CD4-positive, alpha-beta T cell (primary cell): Measurements from ENCODE around the gene NAPG. TPM values are rescaled to one million over a fixed set of nuclear protein-coding genes. Genes with fewer than 3 reads are reported as not detected.

Source experiments
- ATAC-seq: fragments of 200-7000 bp; cut with Tn5 transposase; one replicate; pipeline ENCODE4 v1.10.0; 2022; ENCODE audit warnings: mild to moderate bottlenecking; ENCODE audit not compliant: poor library complexity
- CTCF ChIA-PET: fragments of 350-600 bp; sonication (Branson Sonifier 250); formaldehyde crosslinking; loops from one replicate; lab custom pipeline; 2021; ENCODE audit warnings: antibody characterized with exemption, inconsistent platforms; lab: Charles Lee
- POLR2A ChIA-PET: fragments of 350-600 bp; sonication (Branson Sonifier 250); formaldehyde crosslinking; loops from one replicate; lab custom pipeline; 2021; ENCODE audit warnings: antibody characterized with exemption, inconsistent platforms; lab: Charles Lee
- DNase-seq, 14 experiments: peaks; one replicate each; pipeline ENCODE4 v3.0.0-alpha.2; 2013 to 2020; ENCODE audit warnings: mixed read lengths in 2 of 14
- H3K27ac ChIP-seq, 2 donors: one replicate each; pipeline versions ENCODE4 v1.5.1 to v1.7.0; 2013; ENCODE audit warnings: low read length in 2 of 2, low read depth in 1 of 2, mild to moderate bottlenecking in 1 of 2
- H3K27me3 ChIP-seq, 2 experiments: 1 replicate in 1 of 2; 2 replicates in 1 of 2; pipeline versions ENCODE4 v1.6.1 to v1.7.0; 2013; ENCODE audit warnings: low read length in 2 of 2, control low read depth in 1 of 2, mild to moderate bottlenecking in 1 of 2, moderate library complexity in 1 of 2; ENCODE audit not compliant: insufficient read depth in 2 of 2, control insufficient read depth in 1 of 2
- H3K36me3 ChIP-seq: one replicate; pipeline ENCODE4 v1.6.1; 2013; ENCODE audit warnings: low read length, control low read depth; ENCODE audit not compliant: insufficient read depth
- H3K4me1 ChIP-seq: one replicate; pipeline ENCODE4 v1.6.1; 2013; ENCODE audit warnings: low read length, control low read depth; ENCODE audit not compliant: insufficient read depth
- H3K4me3 ChIP-seq: one replicate; pipeline ENCODE4 v1.5.1; 2013; ENCODE audit warnings: mild to moderate bottlenecking, low read length, moderate library complexity
- H3K9me3 ChIP-seq, 2 experiments: 1 replicate in 1 of 2; 2 replicates in 1 of 2; pipeline versions ENCODE4 v1.6.1 to v1.7.0; 2013; ENCODE audit warnings: low read length in 2 of 2, mild to moderate bottlenecking in 2 of 2, control low read depth in 1 of 2, moderate library complexity in 1 of 2; ENCODE audit not compliant: control insufficient read depth in 1 of 2, insufficient read depth in 1 of 2
- H3K27ac Mint-ChIP-seq: one replicate; pipeline ENCODE4 v1.8.0; 2020; ENCODE audit warnings: mixed read lengths
- H3K27me3 Mint-ChIP-seq: one replicate; pipeline ENCODE4 v1.8.0; 2021; ENCODE audit warnings: mixed read lengths
- H3K36me3 Mint-ChIP-seq: one replicate; pipeline ENCODE4 v1.8.0; 2021; ENCODE audit warnings: low read depth, mixed read lengths
- H3K4me1 Mint-ChIP-seq: one replicate; pipeline ENCODE4 v1.8.0; 2021; ENCODE audit warnings: low read depth, mixed read lengths
- H3K4me3 Mint-ChIP-seq: one replicate; pipeline ENCODE4 v1.8.0; 2020; ENCODE audit warnings: mild to moderate bottlenecking, mixed read lengths
- H3K9me3 Mint-ChIP-seq: one replicate; pipeline ENCODE4 v1.8.0; 2020; ENCODE audit warnings: mixed read lengths
- CTCF ChIP-seq: fragments of 200-600 bp; IDR thresholded peaks from one replicate; pipeline ENCODE4 v1.8.0; 2022; ENCODE audit warnings: antibody characterized with exemption, mild to moderate bottlenecking
- intact Hi-C, 2 experiments: fragments of 100-400 bp; cut with DNase I in 1 of 2; cut with micrococcal nuclease in 1 of 2; formaldehyde crosslinking; loops; one replicate each; pipeline versions ENCODE4 v1.15.1 to v1.9.0; 2023 to 2025; cut with DNase I, micrococcal nuclease
- total RNA-seq, 174 experiments: library from RNA in 2 of 174; stranded (reverse) in 2 of 174; gene quantifications; one replicate each; pipeline ENCODE4 v1.2.3 and lab custom pipeline; 2021 to 2026

NAPG gene
- total RNA-seq, 2 experiments from 2014 or later, result 25.9 to 27.3 TPM

DNA sequence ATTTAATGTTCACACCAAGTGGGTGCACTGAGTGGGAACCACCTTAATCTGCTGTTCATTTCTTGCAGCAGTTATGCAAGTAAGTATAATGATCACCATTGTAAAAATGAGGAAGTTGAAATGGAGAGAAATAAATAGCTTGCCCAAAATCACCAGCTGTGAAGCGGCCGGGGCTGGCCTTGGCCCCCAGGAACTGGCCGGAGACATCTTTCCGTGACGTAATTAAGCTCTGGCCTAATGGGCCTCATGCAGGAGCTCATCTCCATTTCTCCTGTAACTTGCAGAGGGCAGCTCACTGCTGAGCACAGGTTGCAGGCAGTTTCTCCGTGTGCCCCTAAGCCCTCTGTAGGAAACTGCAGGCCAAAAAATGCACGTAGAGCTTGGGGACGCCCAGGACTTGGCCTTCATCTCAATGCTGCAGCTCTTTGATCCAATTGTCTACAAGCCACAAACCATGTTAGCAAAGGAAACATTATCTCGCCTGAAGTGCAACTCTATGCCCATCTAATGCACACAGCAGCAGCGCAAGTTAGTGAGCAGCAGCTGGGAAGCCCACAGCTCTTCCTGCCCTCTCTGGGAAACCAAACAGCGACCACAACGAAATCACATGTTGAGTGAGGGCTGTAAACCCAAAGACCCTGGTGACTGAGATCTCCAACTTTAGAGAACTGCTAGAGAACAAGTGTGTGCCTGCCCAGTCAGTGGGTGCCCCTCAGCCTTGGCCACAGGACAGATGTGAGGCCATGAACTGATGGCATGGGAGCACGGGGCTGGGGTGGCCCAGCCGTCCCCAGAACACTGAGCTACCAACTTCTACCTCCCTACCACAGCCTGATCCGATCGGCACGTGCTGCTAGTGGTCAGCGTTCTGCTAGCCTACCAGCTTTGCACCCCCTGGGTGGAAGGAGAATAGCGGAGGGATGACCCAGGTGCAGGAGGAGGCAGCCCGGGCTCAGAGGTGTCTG lies 42.6 kb upstream of the NAPG start:
- H3K27me3 Mint-ChIP-seq, result peaks cover 7% of the 10 kb centered on the region
- Histone ChIP-seq H3K27ac (no peak overlapping the region), H3K27me3 (peaks cover 0 to 2% of the 10 kb centered on the region in 2 experiments), H3K4me3 (no peak overlapping the region), H3K9me3 (peaks cover 0 to 1% of the 10 kb centered on the region in 2 experiments), H3K4me1 (no peaks in the 10 kb centered on the region), H3K36me3 (no peaks in the 10 kb centered on the region)
- TF ChIP-seq CTCF, result no peak
- no peaks in the 10 kb centered on the region for H3K36me3 Mint-ChIP-seq
- H3K4me3 Mint-ChIP-seq, result no peak overlapping the region
- H3K27ac Mint-ChIP-seq, result no peak overlapping the region
- intact Hi-C loops, result no loop called here
- ChIA-PET POLR2A (no interaction called here), CTCF (no interaction called here)
- no peaks in the 10 kb centered on the region for H3K9me3 Mint-ChIP-seq
- DNase-seq (peak in 2 of 14 experiments; percentile 7), ATAC-seq (no peak)
- H3K4me1 Mint-ChIP-seq, result no peaks in the 10 kb centered on the region

GRCh38 chr18:10485475-10485874 lies 40.4 kb upstream of the NAPG start:
- H3K36me3 Mint-ChIP-seq, result no peaks in the 10 kb centered on the region
- H3K27me3 Mint-ChIP-seq, result no peaks in the 10 kb centered on the region
- no peaks in the 10 kb centered on the region for H3K9me3 Mint-ChIP-seq
- H3K4me1 Mint-ChIP-seq, result peaks cover 4% of the 10 kb centered on the region
- ChIA-PET POLR2A (no interaction called here), CTCF (no interaction called here)
- no peak for TF ChIP-seq CTCF
- no peak overlapping the region for H3K4me3 Mint-ChIP-seq
- H3K36me3 ChIP-seq, result no peaks in the 10 kb centered on the region
- no peaks in the 10 kb centered on the region for H3K27me3 ChIP-seq
- no peak overlapping the region for H3K4me3 ChIP-seq
- H3K27ac ChIP-seq, result no peak overlapping the region
- no peak overlapping the region for H3K27ac Mint-ChIP-seq
- H3K9me3 ChIP-seq, result no peaks in the 10 kb centered on the region
- no peak for DNase-seq
- H3K4me1 ChIP-seq, result peaks cover 2% of the 10 kb centered on the region
- intact Hi-C loops, result no loop called here
- no peak for ATAC-seq

DNA sequence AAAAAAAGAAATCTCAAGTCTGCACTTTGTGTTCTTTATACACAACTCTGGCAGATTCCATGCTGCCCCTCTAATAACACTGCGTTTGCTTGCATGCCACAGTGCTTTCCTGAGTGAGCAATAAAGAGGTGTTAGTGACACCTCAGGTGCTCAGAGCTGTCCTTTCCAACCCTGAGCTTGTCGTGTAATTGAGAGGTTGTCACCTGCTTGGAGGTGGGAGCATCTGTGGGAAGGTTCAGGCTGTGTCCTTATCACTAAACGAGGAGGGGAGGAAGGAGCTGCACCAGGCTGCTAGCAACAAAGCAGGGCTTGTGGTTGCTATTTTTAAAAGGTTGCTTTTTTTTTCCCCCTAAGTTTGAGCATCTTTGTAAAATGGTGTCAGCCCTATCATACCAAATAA lies 39.5 kb upstream of the NAPG start:
- Mint-ChIP-seq H3K9me3 (no peaks in the 10 kb centered on the region), H3K4me3 (no peak overlapping the region), H3K4me1 (peaks cover 9% of the 10 kb centered on the region), H3K36me3 (no peaks in the 10 kb centered on the region), H3K27ac (no peak overlapping the region), H3K27me3 (no peaks in the 10 kb centered on the region)
- POLR2A ChIA-PET, result no interaction called here
- Histone ChIP-seq H3K9me3 (no peaks in the 10 kb centered on the region), H3K27ac (no peak overlapping the region), H3K4me3 (no peak overlapping the region), H3K4me1 (peaks cover 6% of the 10 kb centered on the region), H3K27me3 (no peaks in the 10 kb centered on the region), H3K36me3 (no peaks in the 10 kb centered on the region)
- CTCF ChIA-PET, result no interaction called here
- DNase-seq (no peak), ATAC-seq (no peak)
- TF ChIP-seq CTCF, result no peak
- intact Hi-C loops, result no loop called here
